GM18502 (cell line): ENCODE measurements around the gene PLPP6.
"Not testable (repeated sequence)": the region's sequence is repeated elsewhere in the genome, so short reads cannot be mapped to it uniquely, and the experiment has no call there.

Experiments used
- ATAC-seq: cut with Tn5 transposase; IDR thresholded peaks from one replicate; pipeline ENCODE4 v1.9.1; 2021; ENCODE audit warnings: mild to moderate bottlenecking; ENCODE audit not compliant: unreplicated experiment, poor library complexity

PLPP6 gene

DNA sequence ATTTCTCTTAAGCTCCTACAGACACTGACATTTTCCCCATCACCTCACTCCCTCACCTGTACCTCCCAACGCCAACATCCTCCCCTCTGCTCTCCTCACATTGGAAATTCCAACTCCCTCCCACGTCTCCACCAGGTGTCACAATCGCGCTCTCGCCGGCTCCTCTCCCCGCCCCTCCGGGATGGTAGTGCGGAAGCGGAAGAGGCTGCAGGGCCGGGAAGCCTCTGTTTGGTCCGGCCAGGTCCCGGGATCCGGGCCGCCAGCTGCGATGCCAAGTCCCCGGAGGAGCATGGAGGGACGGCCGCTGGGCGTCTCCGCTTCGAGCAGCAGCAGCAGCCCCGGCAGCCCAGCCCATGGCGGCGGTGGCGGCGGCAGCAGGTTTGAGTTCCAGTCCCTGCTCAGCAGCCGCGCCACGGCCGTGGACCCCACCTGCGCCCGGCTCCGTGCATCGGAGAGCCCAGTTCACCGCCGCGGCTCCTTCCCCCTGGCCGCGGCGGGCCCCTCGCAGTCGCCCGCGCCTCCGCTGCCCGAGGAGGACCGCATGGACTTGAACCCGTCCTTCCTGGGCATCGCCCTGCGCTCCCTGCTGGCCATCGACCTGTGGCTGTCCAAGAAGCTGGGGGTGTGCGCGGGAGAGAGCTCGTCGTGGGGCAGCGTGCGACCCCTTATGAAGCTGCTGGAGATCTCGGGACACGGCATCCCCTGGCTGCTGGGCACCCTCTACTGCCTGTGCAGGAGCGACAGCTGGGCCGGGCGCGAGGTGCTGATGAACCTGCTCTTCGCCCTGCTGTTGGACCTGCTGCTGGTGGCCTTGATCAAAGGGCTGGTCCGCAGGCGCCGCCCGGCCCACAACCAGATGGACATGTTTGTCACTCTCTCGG is at the start of gene PLPP6:
TSS of gene PLPP6 (plus strand) at position 187 of the 881 bp plus-strand sequence. CDS start at position 269, 82 bp downstream.
- peak; percentile 87 for ATAC-seq

DNA sequence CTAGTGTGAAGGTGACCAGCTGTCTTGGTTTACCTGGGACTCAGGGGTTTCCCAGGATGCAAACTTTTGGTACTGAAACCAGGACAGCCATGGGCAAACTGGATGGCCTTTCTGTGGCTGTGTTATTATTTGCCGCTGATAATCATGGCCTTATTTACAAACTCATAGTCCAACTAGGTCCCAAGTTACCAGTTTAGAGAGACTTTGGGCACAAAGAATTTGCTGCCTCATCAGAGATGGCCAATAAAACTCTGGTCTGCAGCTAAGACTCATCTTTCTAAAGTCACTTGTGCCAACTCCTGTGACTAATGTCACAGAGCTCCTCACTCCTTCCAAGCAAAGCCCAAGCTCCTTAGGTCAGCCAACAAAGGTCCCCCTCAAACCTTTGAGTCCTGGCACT is 47.5 kb upstream of the PLPP6 start:
- no peak for ATAC-seq

DNA sequence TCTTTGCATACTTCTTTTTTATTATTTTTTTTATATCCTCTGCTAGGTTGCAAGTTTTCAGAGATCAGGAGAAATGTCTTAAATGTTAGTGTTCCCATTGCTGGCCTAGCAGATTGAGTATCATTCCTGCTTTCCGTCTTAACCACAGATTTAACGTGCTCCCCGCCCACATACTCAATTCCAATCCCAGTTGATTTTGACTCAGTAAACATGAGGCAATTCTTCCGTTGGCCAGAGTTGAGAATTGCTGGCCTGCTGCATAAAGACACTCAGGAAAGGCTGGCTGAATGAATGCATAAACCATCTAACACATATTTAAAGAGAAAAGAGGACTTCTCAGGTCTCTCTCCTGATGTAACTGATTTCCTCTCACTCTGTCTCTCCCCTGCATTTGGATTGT is 46.8 kb upstream of the PLPP6 start:
- no peak for ATAC-seq

DNA sequence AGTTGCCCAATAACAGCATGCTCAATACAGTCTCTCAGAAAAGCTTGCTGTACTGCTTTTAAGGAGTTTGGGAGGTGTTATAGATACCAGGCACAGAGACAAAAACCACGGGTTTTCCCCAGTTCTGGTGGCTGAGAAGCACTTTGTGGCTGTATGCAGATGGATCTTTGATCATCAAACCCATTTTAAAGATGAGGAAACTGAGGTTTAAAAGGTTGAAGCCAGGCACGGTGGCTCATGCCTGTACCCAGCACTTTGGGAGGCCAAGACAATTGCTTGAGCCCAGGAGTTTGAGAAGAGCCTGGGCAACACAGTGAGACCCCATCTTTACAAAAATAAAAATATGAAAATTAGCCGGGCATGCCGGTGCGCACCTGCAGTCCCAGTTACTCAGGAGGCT is 46.3 kb upstream of the PLPP6 start:
- no peak for ATAC-seq

GRCh38 chr9:4617752-4618151 is 44.3 kb upstream of the PLPP6 start:
- no peak for ATAC-seq

DNA sequence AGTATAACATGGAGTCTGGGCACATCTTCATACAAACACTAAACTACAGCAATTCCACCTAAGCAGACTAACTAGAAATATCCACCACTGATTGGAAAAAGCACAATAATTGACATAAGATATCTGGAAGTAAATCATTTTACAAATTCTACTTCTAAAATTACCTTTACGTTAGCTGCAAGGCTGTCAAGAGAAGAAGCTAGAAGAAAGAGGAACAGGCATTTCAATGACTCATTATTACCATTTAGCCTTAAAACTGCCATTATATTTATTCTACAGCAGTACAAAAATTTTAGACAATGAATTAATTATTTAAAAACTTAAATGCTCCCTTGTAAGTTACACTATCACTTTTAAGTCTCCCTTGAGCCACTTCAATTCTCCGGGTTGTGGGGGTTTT is 43.4 kb upstream of the PLPP6 start:
- ATAC-seq = no peak

DNA sequence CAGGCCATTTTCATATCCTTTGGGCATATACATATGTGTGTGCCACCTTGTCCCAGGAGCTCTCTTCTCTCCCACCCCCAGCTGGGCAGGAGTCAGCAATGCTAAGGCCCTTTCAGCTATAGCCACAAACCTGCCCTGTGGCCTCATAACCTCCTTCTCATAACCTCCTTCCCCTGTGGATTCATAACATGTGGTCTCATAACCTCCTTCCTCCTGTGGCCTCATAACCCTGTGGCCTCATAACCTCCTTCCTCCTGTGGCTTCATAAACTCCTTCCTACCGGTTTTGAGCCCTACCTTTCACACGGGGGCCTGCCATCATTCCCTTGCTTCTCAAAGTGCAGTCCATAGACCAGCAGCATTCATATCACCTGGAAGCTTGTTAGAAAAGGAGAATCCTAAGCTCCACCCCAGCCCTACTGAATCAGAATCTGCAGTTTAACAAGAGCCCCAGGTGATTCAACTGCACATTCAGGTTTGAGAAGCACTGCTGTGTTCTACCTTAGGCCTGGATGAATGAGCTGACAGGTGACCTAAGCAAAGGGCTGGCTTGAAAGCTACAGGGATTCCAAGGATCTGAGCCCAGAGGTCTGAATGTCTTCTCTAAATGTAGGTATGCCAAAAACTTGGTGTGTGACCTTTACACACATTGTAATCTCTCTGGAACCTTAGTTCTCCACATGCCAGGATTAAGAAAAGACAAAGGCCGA is 41.9 kb upstream of the PLPP6 start:
- no peak for ATAC-seq

DNA sequence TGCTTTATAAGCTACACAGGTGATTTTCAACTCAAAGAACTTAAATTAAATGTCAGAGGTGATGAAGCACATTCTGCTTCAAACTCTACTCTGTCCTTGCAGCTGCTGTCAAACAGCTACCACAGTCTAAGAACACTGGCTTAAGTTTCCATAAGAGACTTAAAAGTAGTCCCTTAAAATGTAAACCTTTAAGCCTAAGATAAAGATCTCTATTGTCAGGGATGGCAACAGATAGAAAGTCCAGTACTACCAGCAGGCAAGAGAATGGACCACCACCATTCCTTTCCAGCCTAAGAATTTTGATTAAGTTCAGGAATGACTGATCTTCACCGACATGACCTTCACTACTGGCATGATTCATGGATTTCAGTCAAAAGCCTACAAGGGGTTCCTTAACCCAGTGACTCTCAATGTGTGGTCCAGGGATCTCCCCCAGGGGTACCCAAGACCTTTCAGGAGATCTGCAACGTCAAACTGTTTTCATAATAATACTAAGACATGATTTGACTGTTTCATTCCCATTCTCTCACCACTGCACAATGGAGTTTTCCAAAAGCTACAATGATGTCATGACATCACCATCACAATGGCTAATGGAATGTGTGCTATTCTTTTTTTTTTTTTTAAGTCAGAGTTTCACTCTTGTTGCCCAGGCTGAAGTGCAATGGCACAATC is 41.1 kb upstream of the PLPP6 start:
- ATAC-seq = no peak

- no peak for ATAC-seq
These were observed 40.1 kb upstream of the PLPP6 start for GRCh38 chr9:4622016-4622415.

- ATAC-seq = no peak
These were observed 31.3 kb upstream of the PLPP6 start for GRCh38 chr9:4630836-4631235.

- ATAC-seq = no peak
These were observed 23.1 kb upstream of the PLPP6 start for GRCh38 chr9:4638968-4639367.

GRCh38 chr9:4639420-4639819 is 22.7 kb upstream of the PLPP6 start:
- ATAC-seq = no peak

DNA sequence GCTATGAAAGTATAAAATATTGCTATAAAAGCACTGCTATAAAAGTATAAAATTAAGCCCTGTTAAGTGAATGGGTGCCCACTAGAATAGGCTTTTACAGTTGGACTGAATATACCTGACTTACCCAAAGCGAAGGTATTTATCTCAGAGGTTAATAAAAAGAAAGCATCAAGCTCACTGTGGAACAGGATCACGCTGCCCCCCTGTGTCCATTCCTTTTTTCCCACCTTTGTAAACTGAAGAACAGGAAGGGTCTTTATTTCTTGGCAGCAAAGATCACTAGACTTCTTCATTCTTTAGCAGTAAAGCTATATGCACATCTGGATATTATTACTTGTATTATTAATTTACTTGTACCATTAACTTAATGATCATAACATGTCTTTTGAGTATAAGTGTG is 22.1 kb upstream of the PLPP6 start:
- no peak for ATAC-seq

DNA sequence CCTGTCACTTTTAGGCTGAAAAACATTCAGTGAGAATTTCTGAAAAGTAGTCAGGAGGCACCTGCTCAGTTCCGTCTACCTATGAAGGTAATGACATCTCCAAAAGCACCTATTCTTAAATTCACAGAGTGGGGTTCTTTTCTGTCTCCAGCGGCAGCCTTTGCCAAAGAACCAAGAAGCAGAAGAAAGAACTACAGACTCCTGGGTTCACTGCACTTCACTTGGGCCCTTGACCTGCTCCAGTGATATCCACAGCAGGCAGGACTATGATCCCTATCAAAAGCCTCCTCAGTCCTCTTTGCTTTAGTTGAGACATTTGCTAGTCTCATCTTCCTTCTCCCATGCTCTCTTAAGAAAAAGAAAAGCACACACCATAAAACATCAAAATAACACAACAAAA is 19.7 kb upstream of the PLPP6 start:
- ATAC-seq = no peak

DNA sequence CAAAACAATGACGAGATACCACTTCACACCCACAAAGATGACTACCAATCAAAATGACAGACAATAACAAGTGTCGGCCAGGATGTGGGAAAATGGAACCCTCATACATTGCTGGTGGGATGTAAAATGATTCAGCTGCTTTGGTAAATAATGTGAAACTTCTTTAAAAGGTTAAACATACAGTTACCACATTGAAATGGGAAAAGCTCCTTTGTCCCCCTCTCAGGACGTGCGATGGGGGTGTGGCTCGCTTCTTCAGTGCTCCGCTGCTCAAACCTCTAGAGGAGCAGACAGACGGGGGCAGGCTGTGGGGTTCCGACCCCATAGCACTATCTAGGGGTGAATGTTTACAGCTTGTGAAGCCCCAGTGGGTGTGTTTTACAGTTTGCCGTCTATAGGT is 8.0 kb upstream of the PLPP6 start:
- no peak for ATAC-seq

DNA sequence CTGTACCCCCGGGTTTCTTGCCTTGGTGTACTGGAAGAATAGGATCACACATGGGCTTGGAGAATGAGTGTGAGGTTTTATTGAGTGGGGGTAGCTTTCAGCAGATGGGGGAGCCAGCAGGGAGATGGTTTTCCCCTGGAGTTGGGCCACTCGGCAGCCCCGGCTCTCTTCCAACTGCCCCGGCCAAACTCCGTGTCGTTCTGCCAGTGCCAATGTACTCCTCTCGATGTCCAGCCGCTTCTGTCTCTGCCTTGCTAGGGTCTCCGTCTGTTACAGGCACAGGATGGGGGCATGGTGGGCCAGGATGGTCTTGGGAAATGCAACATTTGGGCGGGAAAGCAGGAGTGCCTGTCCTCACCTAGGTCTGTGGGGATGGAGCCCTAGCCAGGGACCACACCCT is 7.6 kb upstream of the PLPP6 start:
- ATAC-seq = no peak

DNA sequence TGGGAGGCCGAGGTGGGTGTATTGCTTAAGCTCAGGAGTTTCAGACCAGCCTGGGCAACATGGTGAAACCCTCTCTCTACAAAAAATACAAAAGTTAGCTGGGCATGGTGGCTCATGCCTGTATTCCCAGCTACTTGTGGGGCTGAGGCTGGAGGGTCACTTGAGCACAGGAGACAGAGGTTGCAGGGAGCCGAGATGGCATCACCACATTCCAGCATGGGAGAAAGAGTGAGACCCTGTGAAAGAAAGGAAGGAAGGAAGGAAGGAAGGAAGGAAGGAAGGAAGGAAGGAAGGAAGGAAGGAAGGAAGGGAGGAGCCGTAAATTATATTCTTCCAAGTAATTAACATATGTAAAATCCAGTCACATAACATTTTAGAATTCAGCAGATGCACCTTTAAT is 5.9 kb upstream of the PLPP6 start:
- not testable (repeated sequence) for ATAC-seq

DNA sequence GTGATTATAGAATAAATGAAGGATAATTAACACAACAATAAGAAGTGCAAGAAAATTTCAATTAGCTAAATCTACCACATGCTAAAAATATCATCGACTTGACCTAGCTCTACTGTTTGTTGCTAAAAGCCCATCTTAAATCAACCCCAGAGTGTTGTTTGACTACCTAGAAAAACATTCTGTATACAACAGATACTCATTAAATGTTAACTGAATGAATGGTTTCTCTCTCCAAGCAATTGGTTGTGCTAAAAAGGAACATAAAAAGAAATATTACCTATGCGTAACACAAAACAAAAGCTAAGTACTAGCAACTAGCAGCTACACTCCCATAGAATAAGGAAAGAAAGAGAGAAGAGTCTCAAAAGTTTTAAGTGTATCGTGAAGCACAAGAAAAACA is 5.5 kb upstream of the PLPP6 start:
- ATAC-seq = no peak

- ATAC-seq = no peak
These were observed 4.5 kb upstream of the PLPP6 start for GRCh38 chr9:4657426-4658159.

- ATAC-seq = not testable (repeated sequence)
These were observed 1.4 kb upstream of the PLPP6 start for GRCh38 chr9:4660665-4661064.
